IMR-90 (cell line): ENCODE measurements around the gene GRAMD1A. TPM values are rescaled to one million over a fixed set of nuclear protein-coding genes. Genes with fewer than 3 reads are reported as not detected.

Source experiments
- ATAC-seq: fragments of 200-7000 bp; cut with Tn5 transposase; 2 replicates; pipeline ENCODE4 v1.9.1; 2020; ENCODE audit warnings: low read depth, mild to moderate bottlenecking, moderate library complexity
- BruUV-seq: library from RNA; stranded (reverse); fragments of 400-500 nt; replicated peaks from 2 replicates; lab custom pipeline; 2021; lab: Mats Ljungman, UMichigan
- CTCF ChIA-PET: fragments of 300-600 bp; formaldehyde crosslinking; extraction: SDS; loops from one replicate; lab custom pipeline; 2021; ENCODE audit warnings: antibody characterized with exemption; lab: Yijun Ruan, JAX
- POLR2A ChIA-PET: fragments of 300-600 bp; sonication (Branson Sonifier 250); formaldehyde crosslinking; loops from one replicate; lab custom pipeline; 2022; ENCODE audit warnings: antibody characterized with exemption; ENCODE audit not compliant: unreplicated experiment; lab: Charles Lee
- DNase-seq: peaks from one replicate; pipeline ENCODE4 v3.0.0; 2013
- H2AFZ ChIP-seq: replicated peaks from 2 replicates; pipeline ENCODE3; 2013; ENCODE audit warnings: low read length, mild to moderate bottlenecking; ENCODE audit not compliant: poor library complexity
- H2AK5ac ChIP-seq: 2 replicates; pipeline ENCODE4 v1.6.1; 2013; ENCODE audit warnings: low read depth, low read length, inconsistent platforms
- H2AK9ac ChIP-seq: replicated peaks from 2 replicates; pipeline ENCODE3; 2013; ENCODE audit warnings: mild to moderate bottlenecking, low read depth, low read length, moderate library complexity; ENCODE audit not compliant: poor library complexity
- H2BK120ac ChIP-seq: 2 replicates; pipeline ENCODE4 v1.6.1; 2013; ENCODE audit warnings: low read depth, low read length, inconsistent platforms
- H2BK15ac ChIP-seq: 3 replicates; pipeline ENCODE4 v1.6.1; 2013; ENCODE audit warnings: low read depth, low read length, inconsistent platforms
- H2BK20ac ChIP-seq: 2 replicates; pipeline ENCODE4 v1.6.1; 2013; ENCODE audit warnings: low read depth, mild to moderate bottlenecking, inconsistent platforms, low read length, moderate library complexity
- H2BK5ac ChIP-seq: 2 replicates; pipeline ENCODE4 v1.6.1; 2013; ENCODE audit warnings: mild to moderate bottlenecking, low read depth, low read length, inconsistent platforms; ENCODE audit not compliant: poor library complexity, severe bottlenecking
- H3K14ac ChIP-seq: replicated peaks from 2 replicates; pipeline ENCODE4 v1.6.1; 2013; ENCODE audit warnings: low read depth, low read length, inconsistent platforms
- H3K18ac ChIP-seq: 2 replicates; pipeline ENCODE4 v1.6.1; 2013; ENCODE audit warnings: low read depth, low read length, control low read depth
- H3K23ac ChIP-seq: 2 replicates; pipeline ENCODE4 v1.6.1; 2013; ENCODE audit warnings: low read depth, low read length, inconsistent platforms
- H3K27ac ChIP-seq: 2 replicates; pipeline ENCODE4 v1.5.1; 2013; ENCODE audit warnings: mild to moderate bottlenecking, control low read depth, low read length; ENCODE audit not compliant: insufficient read depth
- H3K27me3 ChIP-seq: 2 replicates; pipeline ENCODE4 v1.6.1; 2013; ENCODE audit warnings: low read length; ENCODE audit not compliant: control insufficient read depth, insufficient read depth
- H3K36me3 ChIP-seq: 2 replicates; pipeline ENCODE4 v1.6.1; 2013; ENCODE audit warnings: low read length, mixed read lengths; ENCODE audit not compliant: control insufficient read depth, insufficient read depth
- H3K4ac ChIP-seq: 2 replicates; pipeline ENCODE4 v1.6.1; 2013; ENCODE audit warnings: low read depth, low read length, inconsistent platforms
- H3K4me1 ChIP-seq: 2 replicates; pipeline ENCODE4 v1.6.1; 2013; ENCODE audit warnings: low read length, mixed read lengths; ENCODE audit not compliant: control insufficient read depth, insufficient read depth
- H3K4me2 ChIP-seq: 2 replicates; pipeline ENCODE4 v1.6.1; 2013; ENCODE audit warnings: low read depth, mild to moderate bottlenecking, control low read depth, low read length, moderate library complexity
- H3K4me3 ChIP-seq: 2 replicates; pipeline ENCODE4 v1.5.1; 2013; ENCODE audit warnings: low read depth, mild to moderate bottlenecking, control low read depth, low read length, moderate library complexity; ENCODE audit not compliant: insufficient read depth
- H3K56ac ChIP-seq: 2 replicates; pipeline ENCODE4 v1.6.1; 2013; ENCODE audit warnings: low read length, inconsistent platforms; ENCODE audit not compliant: insufficient read depth; ENCODE audit errors: extremely low read depth
- H3K79me1 ChIP-seq, 2 experiments: 2 replicates each; pipeline ENCODE4 v1.6.1; 2013; ENCODE audit warnings: low read length in 2 of 2, inconsistent platforms in 1 of 2, low read depth in 1 of 2
- H3K9ac ChIP-seq: 2 replicates; pipeline ENCODE4 v1.6.1; 2013; ENCODE audit warnings: low read depth, low read length, control low read depth
- H3K9me1 ChIP-seq: 2 replicates; pipeline ENCODE4 v1.6.1; 2013; ENCODE audit warnings: low read length, inconsistent platforms; ENCODE audit not compliant: insufficient read depth
- H3K9me3 ChIP-seq: 2 replicates; pipeline ENCODE4 v1.6.1; 2013; ENCODE audit warnings: low read length; ENCODE audit not compliant: control insufficient read depth, insufficient read depth
- H4K20me1 ChIP-seq: 2 replicates; pipeline ENCODE4 v1.6.1; 2013; ENCODE audit warnings: low read length, inconsistent platforms; ENCODE audit not compliant: insufficient read depth
- H4K5ac ChIP-seq: 2 replicates; pipeline ENCODE4 v1.6.1; 2013; ENCODE audit warnings: mild to moderate bottlenecking, low read depth, low read length, control low read depth
- H4K8ac ChIP-seq, 2 experiments: 2 replicates each; pipeline ENCODE4 v1.6.1; 2013; ENCODE audit warnings: low read depth in 2 of 2, low read length in 2 of 2, control low read depth in 1 of 2, inconsistent platforms in 1 of 2
- H4K91ac ChIP-seq: 2 replicates; pipeline ENCODE4 v1.6.1; 2013; ENCODE audit warnings: low read depth, low read length, inconsistent platforms; ENCODE audit not compliant: insufficient read depth
- BHLHE40 ChIP-seq: fragments of 150-350 bp; IDR thresholded peaks from 2 replicates; pipeline ENCODE4 v1.6.1; 2016; ENCODE audit warnings: mild to moderate bottlenecking, low read depth, low read length
- CEBPB ChIP-seq: IDR thresholded peaks from 2 replicates; pipeline ENCODE4 v1.6.1; 2012; ENCODE audit warnings: low read depth, low read length, improper control_type of control experiment
- MAFK ChIP-seq: IDR thresholded peaks from 2 replicates; pipeline ENCODE4 v1.6.1; 2012; ENCODE audit warnings: low read depth, low read length, improper control_type of control experiment
- MAZ ChIP-seq: IDR thresholded peaks from 2 replicates; pipeline ENCODE4 v1.6.1; 2012; ENCODE audit warnings: low read depth, mild to moderate bottlenecking, low read length, improper control_type of control experiment, moderate library complexity, borderline replicate concordance
- NFE2L2 ChIP-seq: fragments of 150-350 bp; IDR thresholded peaks from 2 replicates; pipeline ENCODE4 v1.6.1; 2016; ENCODE audit warnings: low read depth, mild to moderate bottlenecking, low read length
- RAD21 ChIP-seq: IDR thresholded peaks from 2 replicates; pipeline ENCODE4 v1.6.1; 2012; ENCODE audit warnings: low read length, improper control_type of control experiment
- RFX5 ChIP-seq: IDR thresholded peaks from 2 replicates; pipeline ENCODE4 v1.8.0; 2012; ENCODE audit warnings: low read depth, mild to moderate bottlenecking, low read length, moderate library complexity
- SMC3 ChIP-seq: fragments of 150-350 bp; IDR thresholded peaks from 2 replicates; pipeline ENCODE4 v1.6.1; 2016; ENCODE audit warnings: low read depth, mild to moderate bottlenecking, antibody characterized with exemption, low read length, moderate library complexity
- USF2 ChIP-seq: fragments of 150-350 bp; IDR thresholded peaks from 2 replicates; pipeline ENCODE4 v1.6.1; 2017; ENCODE audit warnings: mild to moderate bottlenecking, antibody characterized with exemption, low read length, low read depth
- whole genome bisulfite sequencing, 2 experiments: methylation state at CpG; one replicate each; pipeline versions ENCODE4 v1.1.5 to v1.1.7; 2013; ENCODE audit warnings: missing lambda C conversion rate in 2 of 2; ENCODE audit not compliant: insufficient read length in 1 of 2; ENCODE audit errors: extremely low coverage in 2 of 2; 5-methylcytosine and 5-hydroxymethylcytosine counted together
- dilution Hi-C: fragments of 300-500 bp; cut with HindIII; formaldehyde crosslinking; loops from one replicate; pipeline ENCODE4 v1.14.3; 2018; ENCODE audit warnings: low sequenced_read_pairs; ENCODE audit not compliant: unreplicated experiment
- in situ Hi-C: fragments of 300-500 bp; cut with MboI; formaldehyde crosslinking; loops from 3 replicates; pipeline ENCODE4 v1.14.3; 2019; ENCODE audit warnings: low sequenced_read_pairs, inconsistent platforms, mixed read lengths
- intact Hi-C: fragments of 100-400 bp; cut with micrococcal nuclease; formaldehyde crosslinking; loops from 2 replicates; pipeline ENCODE4 v1.10.0; 2022
- polyA plus RNA-seq, 3 experiments: library from polyadenylated mRNA; depleted of rRNA; stranded (reverse); fragments of >200 nt; gene quantifications; 2 replicates each; pipeline ENCODE4 v1.2.3, GENCODE V29; 2012; ENCODE audit warnings: low replicate concordance in 1 of 3
- total RNA-seq: library from RNA; depleted of rRNA; stranded (reverse); fragments of >200 nt; gene quantifications from 2 replicates; pipeline ENCODE4 v1.2.3, GENCODE V29; 2012
- TF ChIP-seq, protein P1 (sequence below): conservative IDR thresholded peaks from 2 replicates; pipeline ENCODE4 v1.5.1; 2012; ENCODE audit warnings: mild to moderate bottlenecking, low read depth, low read length, improper control_type of control experiment

Gene GRAMD1A
- total and polyA plus RNA-seq, 2 of the 4 experiments (the other 2 are of a cell fraction): 11.1 to 63.0 TPM

DNA sequence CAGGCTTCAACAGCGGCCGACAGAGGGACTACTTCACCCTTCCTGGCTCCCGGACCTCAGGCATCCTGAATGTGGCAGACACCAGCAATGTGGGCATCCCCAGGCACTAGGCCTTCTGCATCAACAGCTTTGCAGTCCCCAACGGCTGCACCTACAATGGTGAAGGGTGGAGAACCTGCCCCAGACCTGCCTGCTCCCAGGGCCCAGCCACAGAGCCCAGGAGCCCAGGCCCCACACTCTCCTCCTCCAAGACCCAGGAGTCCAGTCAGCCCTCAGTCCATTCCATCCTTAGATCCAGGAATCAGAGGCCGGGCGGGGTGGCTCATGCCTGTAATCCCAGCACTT lies 75.9 kb downstream of the GRAMD1A start:
- DNase-seq (no peak), ATAC-seq (no peak)
- no peak for TF ChIP-seq BHLHE40
- no peak for TF ChIP-seq USF2
- TF ChIP-seq MAZ: no peak
- no peak for TF ChIP-seq RAD21
- no peak for TF ChIP-seq RFX5
- TF ChIP-seq, protein P1, sequence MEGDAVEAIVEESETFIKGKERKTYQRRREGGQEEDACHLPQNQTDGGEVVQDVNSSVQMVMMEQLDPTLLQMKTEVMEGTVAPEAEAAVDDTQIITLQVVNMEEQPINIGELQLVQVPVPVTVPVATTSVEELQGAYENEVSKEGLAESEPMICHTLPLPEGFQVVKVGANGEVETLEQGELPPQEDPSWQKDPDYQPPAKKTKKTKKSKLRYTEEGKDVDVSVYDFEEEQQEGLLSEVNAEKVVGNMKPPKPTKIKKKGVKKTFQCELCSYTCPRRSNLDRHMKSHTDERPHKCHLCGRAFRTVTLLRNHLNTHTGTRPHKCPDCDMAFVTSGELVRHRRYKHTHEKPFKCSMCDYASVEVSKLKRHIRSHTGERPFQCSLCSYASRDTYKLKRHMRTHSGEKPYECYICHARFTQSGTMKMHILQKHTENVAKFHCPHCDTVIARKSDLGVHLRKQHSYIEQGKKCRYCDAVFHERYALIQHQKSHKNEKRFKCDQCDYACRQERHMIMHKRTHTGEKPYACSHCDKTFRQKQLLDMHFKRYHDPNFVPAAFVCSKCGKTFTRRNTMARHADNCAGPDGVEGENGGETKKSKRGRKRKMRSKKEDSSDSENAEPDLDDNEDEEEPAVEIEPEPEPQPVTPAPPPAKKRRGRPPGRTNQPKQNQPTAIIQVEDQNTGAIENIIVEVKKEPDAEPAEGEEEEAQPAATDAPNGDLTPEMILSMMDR: no peak
- TF ChIP-seq SMC3: no peak
- TF ChIP-seq MAFK: no peak
- no peak for TF ChIP-seq NFE2L2
- no peak for TF ChIP-seq CEBPB

More for the DNA sequence above, 75.9 kb downstream of the GRAMD1A start:
- intact Hi-C loops (no loop called here), in situ Hi-C loops (no loop called here), dilution Hi-C loops (no loop called here)
- ChIA-PET POLR2A (no interaction called here), CTCF (no interaction called here)
- Histone ChIP-seq H4K20me1 (no peaks in the 10 kb centered on the region), H3K23ac (no peak overlapping the region), H3K4me2 (no peak overlapping the region), H3K27ac (no peak overlapping the region), H3K4me3 (no peak overlapping the region), H3K56ac (no peak overlapping the region), H3K36me3 (no peaks in the 10 kb centered on the region), H3K79me1 (no peaks in the 10 kb centered on the region), H2BK120ac (no peak overlapping the region), H3K9ac (no peak overlapping the region), H2BK15ac (no peak overlapping the region), H3K18ac (no peak overlapping the region), H2AFZ (no peak overlapping the region), H4K91ac (no peak overlapping the region), H3K14ac (no peak overlapping the region), H4K5ac (no peak overlapping the region), H3K9me3 (no peaks in the 10 kb centered on the region), H2BK20ac (no peak overlapping the region), H2BK5ac (no peak overlapping the region), H2AK9ac (no peak overlapping the region), H3K4ac (no peak overlapping the region), H3K4me1 (no peaks in the 10 kb centered on the region), H4K8ac (no peak overlapping the region), H3K27me3 (peaks cover 11% of the 10 kb centered on the region), H3K9me1 (no peaks in the 10 kb centered on the region), H2AK5ac (no peak overlapping the region)
- BruUV-seq: no TSS peak
- no CpG with 5 or more reads among the region's 6 CpGs for WGBS, 2 experiments
